GM21528 (cell line): ENCODE data around the gene CYP21A2.
"Not testable (repeated sequence)": the region's sequence is repeated elsewhere in the genome, so short reads cannot be mapped to it uniquely, and the experiment has no call there.

ENCODE experiments used
- ATAC-seq: cut with Tn5 transposase; IDR thresholded peaks from one replicate; pipeline ENCODE4 v1.9.1; 2021; ENCODE audit warnings: mild to moderate bottlenecking, moderate library complexity; ENCODE audit not compliant: unreplicated experiment, low FRiP score

Gene CYP21A2

DNA sequence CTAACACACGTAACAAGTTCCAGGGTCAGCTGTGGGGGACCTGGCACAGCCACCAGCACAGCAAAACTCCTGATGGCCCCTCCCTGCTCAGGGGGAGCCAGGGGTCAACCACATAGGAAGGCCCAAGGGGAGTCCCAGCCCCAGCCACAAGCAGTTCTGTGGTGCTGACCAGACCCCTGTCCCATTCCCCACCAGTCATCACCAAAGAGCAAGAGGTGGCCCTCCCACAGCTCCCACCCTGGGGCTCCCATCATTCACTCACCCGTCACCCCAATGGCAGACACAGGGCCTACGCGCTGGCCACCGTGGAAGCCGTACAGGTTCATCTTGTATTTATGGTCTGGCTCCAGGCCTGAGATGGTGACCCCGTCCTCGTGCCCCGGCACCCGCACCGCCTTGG, 11.5 kb downstream of the CYP21A2 start:
- not testable (repeated sequence) for ATAC-seq

DNA sequence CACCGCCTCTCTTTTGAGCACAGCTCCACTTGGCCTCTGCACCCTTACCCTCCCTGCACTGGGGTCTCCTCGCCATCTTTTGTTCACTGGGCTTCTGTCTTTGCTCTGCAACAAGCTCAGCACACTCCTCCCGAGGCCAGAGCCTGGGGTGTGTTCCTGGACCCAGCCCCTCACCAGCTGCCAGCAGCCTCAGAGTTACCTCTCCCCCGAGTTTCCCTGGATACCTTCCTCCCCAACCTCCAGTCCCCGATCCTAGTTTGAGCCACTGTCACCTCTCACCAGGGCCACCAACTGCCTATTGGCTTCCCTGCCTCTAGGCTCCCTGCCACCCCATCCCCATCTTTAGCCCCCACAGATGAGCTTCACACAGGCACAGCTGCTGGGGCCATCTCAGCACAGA, 12.3 kb downstream of the CYP21A2 start:
- no peak for ATAC-seq

DNA sequence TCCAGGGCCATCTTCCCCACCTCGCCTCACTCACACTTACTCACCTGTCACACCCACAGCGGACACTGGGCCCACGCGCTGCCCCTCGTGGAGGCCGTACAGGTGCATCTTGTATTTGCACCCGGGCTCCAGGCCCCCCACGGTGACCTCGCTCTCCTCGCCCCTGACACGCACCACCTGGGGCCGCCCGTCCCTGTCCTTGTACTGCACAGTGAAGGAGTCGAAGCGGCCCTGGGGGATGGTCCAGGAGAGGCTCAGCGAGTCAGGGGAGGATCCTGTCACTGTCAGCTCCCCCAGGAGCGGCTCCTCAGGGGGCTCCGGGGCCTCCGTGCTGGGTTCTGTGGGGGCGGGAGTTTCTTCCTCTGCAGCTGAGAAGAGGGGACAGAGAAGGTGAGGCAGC, 14.4 kb downstream of the CYP21A2 start:
- not testable (repeated sequence) for ATAC-seq

DNA sequence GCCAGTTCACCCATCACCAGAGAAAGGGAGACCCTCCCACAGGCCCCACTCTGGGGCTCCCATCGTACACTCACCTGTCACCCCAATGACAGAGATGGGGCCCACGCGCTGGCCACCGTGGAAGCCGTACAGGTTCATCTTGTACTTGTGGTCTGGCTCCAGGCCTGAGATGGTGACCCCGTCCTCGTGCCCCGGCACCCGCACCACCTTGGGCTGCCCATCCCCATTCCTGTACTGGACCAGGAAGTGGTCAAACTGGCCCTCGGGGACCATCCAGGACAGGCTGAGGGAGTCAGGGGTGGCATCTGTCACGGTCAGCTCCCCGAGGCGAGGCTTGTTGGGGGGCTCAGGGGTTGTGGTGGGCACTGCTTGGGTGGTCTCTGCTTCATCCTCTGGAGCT, 15.1 kb downstream of the CYP21A2 start:
- not testable (repeated sequence) for ATAC-seq

DNA sequence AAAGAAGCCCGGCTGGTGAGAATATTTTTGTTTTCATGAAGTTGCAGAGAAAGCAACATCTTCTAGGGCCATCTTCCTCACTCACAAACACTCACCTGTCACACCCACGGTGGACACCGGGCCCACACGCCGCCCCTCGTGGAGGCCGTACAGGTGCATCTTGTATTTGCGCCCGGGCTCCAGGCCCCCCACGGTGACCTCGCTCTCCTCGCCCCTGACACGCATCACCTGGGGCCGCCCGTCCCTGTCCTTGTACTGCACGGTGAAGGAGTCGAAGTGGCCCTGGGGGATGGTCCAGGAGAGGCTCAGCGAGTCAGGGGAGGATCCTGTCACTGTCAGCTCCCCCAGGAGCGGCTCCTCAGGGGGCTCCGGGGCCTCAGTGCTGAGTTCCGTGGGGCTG, 17.5 kb downstream of the CYP21A2 start:
- not testable (repeated sequence) for ATAC-seq

DNA sequence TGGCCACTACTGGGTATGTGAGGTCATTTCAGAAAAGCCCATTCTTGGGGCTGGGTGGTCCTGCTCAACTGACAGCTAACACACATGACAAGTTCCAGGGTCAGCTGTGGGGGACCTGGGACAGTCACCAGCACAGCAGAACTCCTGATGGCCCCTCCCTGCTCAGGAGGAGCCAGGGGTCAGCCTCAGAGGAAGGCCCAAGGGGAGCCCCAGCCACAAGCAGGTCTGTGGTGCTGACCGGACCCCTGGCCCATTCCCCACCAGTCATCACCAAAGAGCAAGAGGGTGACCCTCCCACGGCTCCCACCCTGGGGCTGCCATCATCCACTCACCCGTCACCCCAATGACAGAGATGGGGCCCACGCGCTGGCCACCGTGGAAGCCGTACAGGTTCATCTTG, 18.0 kb downstream of the CYP21A2 start:
- no peak for ATAC-seq

DNA sequence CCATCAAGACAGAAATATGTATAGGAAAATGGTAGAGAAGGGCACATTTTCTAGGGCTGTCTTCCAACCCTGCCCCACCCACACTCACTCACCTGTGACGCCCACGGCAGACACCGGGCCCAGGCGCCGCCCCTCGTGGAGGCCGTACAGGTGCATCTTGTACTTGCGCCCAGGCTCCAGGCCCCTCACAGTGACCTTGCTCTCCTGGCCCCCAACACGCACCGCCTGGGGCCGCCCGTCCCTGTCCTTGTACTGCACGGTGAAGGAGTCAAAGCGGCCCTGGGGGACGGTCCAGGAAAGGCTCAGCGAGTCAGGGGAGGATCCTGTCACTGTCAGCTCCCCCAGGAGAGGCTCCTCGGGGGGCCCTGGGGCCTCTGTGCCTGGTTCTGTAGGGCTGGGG, 19.8 kb downstream of the CYP21A2 start:
- no peak for ATAC-seq

DNA sequence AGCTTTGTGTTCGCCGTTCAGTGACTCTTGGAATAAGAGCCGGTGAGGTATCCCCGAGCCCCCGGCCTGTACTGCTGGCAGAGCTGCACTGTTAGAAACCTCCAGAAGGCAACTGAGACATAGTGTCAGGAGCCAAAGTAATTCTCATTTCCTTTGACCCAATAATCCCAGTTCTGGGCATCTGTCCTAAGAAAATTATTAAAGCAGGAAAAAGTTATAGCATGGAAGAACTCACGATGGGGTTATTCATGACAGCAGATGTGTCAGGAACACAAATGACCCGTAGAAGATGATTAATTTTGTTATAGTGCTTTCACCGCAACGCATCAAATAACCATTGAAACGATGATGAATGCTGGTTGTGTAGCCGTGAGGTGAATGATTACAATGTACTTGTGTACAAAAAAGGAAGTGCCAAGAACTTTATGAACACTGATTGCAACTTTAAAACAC, 20.3 kb downstream of the CYP21A2 start:
- ATAC-seq = no peak

DNA sequence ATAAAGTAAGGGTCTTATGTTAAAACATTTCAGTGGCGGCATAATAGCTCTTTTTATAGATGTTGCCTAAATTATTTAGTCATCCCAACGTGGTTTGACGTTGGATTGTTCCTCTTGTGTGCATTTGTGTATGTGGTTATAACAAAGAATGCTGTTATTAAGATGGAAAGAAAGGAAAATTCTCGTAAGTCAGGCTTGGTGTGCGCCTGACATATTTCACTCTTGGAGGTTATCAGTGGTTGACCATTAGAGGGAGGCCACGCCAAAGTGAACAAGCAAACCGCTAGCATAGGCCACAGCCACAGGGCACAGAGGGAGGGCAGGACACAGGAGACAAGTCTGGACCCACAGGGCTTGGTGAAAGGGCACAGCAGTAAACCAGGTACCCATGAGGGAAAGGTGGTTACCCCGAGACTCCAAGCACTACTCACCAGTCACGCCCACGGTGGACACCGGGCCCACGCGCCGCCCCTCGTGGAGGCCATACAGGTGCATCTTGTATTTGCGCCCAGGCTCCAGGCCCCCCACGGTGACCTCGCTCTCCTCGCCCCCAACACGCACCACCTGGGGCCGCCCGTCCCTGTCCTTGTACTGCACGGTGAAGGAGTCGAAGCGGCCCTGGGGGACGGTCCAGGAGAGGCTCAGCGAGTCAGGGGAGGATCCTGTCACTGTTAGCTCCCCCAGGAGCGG, 22.9 kb downstream of the CYP21A2 start:
- no peak for ATAC-seq

DNA sequence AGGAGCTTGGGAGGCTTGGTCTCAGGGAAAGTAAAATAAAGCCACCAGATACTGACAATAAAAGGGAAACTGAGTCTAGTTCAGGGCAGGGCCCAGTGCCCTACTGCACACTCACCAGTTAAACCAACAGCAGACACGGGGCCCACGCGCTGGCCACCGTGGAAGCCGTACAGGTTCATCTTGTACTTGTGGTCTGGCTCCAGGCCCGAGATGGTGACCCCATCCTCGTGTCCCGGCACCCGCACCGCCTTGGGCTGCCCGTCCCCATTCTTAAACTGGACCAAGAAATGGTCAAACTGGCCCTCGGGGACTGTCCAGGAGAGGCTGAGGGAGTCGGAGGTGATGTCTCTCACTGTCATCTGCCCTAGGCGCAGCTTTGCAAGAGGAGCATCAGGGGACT, 26.5 kb downstream of the CYP21A2 start:
- no peak for ATAC-seq

DNA sequence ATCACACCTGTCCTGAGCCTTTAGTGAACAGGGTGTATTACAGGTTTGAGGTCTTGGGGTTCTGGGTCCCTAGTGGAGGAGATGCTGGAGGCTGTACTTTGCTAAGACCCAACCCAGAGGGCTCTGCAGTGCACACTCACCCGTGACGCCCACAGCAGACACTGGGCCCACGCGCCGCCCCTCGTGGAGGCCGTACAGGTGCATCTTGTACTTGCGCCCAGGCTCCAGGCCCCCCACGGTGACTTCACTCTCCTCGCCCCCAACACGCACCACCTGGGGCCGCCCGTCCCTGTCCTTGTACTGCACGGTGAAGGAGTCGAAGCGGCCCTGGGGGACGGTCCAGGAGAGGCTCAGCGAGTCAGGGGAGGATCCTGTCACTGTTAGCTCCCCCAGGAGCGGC, 29.3 kb downstream of the CYP21A2 start:
- ATAC-seq = not testable (repeated sequence)

DNA sequence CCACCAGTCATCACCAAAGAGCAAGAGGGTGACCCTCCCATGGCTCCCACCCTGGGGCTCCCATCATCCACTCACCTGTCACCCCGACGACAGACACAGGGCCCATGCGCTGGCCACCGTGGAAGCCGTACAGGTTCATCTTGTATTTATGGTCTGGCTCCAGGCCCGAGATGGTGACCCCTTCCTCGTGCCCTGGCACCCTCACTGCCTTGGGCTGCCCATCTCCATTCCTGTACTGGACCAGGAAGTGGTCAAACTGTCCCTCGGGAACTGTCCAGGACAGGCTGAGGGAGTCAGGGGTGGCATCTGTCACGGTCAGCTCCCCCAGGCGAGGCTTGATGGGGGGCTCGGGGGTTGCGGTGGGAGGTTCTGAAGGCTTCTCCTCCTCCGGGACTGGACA, 30.1 kb downstream of the CYP21A2 start:
- not testable (repeated sequence) for ATAC-seq

DNA sequence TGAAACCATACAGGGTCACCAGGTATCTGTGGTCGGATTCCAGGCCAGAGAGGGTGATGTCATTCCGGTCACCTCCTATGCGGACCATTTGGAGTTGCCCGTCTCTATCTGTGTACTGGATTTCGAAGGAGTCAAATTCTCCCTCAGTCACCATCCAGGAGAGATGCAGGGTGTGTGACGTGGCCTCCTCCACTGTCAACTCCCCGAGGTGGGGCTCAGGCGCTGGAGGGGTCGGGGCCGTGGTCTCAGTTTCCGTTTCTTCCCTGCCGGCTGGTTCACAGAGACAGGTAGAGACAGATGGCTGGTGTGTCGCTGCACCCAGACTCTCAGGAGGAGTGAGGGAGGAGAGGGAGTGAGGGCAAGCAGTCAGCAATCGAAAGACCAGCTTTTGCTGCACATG, 30.7 kb downstream of the CYP21A2 start:
- ATAC-seq = no peak

DNA sequence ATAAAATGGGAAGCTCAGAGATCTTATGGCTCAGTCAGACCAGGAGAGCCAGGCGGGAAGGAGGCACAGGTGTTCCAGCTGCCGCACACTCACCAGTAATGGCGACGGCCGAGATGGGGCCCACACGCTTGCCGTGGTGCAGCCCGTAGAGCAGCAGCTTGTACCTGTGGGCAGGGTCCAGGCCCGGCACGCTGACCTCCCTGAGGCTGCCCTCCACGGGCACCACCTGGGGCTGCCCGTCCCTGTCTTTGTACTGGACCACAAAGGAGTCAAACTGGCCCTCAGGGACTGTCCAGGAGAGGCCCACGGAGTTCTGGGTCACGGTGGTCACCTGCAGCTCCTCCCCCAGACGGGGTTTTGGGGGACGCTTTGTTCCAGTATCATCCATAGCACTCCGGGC, 31.2 kb downstream of the CYP21A2 start:
- no peak for ATAC-seq

DNA sequence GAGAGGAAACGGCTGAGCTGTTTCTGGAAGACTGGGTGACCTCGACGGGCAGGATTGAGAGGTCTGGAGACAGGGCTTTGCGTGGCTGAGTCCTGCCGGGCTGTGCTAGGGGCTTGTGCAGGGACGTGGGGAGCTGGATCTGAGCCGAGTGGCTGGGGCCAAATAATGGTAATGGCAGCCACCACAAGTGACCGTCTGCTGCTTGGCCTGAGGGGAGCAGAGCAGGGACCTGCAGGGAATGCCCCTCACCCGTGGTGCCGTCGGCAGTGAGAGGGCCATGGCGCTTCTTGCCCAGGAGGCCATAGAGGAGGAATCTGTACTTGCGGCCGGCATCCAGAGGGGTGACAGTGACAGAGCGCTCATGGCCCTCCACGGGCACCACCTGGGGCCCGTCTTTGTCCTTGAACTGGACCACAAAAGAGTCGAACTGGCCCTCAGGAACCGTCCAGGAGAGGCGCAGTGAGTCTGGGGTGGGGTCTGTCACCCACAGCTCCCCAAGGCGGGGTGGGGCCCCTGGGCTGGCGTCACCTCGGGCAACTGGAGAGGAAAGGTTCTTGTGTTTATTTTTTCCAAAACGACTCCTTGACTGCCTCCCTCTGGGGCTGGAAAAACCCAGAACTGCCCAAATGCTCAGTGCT, 31.8 kb downstream of the CYP21A2 start:
- no peak for ATAC-seq

DNA sequence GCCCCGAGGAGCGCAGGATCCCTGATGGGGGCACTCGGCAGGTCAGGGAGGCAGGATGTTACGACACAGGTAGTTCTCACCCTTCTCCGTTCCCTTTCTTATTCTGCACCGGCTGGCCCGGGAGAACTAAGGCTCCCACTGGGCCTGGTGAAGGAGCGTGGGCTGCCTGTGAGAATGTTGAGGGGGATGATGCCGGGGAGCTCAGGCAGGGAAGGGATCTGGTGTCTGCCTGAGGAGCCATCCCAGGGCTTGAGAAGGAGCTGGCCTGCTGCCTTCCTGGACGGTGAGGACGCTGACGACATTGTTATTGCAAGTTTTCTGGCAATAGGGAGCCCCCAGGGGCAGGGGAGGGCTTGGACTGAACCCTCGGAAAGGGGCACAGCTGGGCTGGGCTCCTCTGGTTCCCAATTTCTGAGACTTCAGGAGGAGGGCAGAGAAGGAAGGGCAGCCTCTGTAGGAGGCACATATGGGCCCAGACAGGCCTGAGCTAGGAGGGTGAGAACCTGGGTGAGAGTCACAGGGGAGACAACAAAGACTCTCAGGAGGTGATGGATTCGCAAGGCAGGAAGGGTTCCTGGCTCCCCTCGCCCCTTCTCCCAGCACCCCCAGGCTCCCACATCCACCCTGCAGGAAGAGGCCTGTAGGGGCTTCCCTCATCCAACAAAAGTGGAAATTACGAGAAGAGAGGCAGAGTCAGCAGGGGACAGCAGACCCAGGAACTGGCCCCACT, 32.8 kb downstream of the CYP21A2 start:
- no peak for ATAC-seq

DNA sequence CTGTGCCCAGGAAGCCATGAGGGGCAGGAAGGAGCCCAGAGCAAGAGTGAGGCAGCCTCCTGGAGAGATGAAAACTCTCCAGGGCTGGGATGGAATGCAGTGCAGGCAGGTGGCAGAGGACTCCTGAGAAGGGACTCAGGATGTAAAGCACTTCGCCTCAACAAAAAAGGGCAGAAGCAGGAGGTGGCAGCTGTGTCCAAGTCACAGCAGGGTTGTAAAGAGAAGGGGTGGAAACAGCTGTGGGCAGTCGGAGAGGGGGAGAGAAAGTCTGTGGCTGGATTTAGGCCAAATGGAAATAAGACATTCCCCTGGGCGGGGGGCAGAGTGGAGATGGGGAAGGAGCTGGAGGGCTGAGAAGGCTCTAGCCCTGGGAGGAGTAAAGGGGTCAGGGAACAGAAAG, 34.9 kb downstream of the CYP21A2 start:
- no peak for ATAC-seq

DNA sequence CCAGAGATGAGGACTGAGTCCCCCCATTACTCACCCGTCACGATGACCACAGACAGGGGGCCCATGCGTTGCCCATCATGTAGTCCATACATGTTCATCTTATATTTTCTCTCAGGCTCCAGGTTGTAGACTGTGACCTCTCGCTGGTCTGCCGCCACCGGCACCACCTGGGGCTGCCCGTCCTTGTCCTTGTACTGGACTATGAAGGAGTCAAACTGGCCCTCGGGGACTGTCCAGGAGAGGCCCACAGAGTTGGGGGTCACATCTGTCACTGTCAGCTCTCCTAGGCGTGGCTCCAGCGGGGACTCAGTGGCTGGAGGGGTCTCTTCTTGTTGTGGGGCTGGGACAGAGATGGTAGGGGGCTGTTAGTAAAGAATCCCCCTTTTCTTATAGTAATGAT, 35.4 kb downstream of the CYP21A2 start:
- ATAC-seq = no peak

DNA sequence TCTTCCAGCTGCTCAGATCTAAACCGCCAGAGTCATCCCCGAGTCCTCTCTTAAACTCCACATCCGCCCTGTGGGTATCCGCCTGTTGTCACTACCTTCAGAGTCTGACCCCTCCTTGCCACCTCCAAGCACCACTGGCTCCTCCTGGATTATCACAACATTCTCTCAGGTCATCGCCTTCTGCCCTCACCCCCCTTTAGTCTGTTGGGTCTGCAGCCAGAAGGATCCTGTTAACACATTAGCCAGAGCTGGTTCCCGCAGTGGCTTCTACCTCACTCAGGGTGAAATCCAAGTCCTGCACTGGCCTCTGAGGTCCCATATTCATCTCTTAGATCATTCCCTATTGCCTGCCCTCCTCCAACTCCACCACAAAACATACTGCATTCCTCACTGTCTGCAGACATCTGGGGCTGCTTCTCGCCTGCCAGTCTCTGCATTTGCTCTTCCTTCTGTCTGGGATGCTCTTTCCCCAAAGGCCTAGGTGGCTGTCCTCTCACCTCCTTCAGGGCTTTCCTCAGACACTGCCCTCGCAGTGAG, 36.8 kb downstream of the CYP21A2 start:
- no peak for ATAC-seq

DNA sequence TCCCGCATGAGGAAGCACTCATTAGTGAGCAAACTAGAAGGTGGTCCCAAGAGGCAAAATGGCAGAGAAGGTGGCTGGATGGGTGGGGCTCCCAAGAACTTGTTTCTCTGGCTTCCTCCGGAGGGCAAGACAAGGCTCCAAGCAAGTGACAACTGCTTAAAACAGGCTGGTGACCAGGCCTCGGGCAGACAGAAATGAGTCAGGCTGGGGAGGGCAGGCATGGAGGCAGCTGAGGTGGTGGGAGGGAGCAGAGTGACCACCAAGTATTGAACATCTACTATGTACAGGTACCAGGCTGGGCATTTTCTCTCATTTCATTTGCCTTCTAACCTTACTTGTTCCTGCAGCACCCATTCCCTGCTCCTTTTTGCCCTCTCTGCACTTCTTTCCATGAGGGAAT, 37.6 kb downstream of the CYP21A2 start:
- no peak for ATAC-seq

DNA sequence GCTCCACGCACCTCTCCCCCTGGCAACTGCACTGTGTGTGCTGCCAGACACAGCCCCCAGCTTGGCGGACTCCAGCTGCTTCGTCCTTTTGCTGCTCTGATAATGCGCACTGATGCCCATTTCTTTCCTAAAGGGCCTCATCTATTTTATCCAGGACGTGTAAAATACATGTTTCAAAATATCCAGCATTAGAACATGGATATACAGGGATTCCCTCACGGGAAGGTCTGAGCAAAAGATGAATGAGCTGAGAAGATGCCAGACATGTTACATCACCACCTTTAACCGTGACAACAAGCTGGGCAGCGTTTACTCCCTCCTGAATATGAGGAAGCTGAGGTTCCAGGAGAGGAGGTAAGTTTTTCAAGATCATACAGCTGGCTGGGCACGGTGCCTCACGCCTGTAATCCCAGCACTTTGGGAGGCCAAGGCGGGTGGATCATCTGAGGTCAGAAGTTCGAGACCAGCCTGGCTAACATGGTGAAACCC, 38.1 kb downstream of the CYP21A2 start:
- no peak for ATAC-seq
